Measurements from ENCODE around the gene MYBPC1.
"Not testable (repeated sequence)": the region's sequence is repeated elsewhere in the genome, so short reads cannot be mapped to it uniquely, and the experiment has no call there.

DNA sequence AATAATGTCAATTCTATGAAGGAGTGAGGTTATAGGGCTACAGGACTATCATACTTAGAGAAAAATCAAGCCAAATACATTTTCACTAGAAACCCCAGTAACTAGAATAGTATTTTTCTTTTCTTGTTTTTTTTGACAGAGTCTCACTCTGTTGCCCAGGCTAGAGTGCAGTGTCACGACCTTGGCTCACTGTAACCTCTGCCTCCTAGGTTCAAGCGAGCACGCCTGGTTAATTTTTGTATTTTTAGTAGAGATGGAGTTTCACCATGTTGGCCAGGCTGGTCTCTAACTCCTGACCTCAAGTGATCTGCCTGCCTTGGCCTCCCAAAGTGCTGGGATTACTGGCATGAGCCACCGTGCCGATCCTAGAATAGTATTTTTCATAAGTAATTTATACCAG is 139.7 kb downstream of the MYBPC1 start:
- TF ChIP-seq, protein P1, sequence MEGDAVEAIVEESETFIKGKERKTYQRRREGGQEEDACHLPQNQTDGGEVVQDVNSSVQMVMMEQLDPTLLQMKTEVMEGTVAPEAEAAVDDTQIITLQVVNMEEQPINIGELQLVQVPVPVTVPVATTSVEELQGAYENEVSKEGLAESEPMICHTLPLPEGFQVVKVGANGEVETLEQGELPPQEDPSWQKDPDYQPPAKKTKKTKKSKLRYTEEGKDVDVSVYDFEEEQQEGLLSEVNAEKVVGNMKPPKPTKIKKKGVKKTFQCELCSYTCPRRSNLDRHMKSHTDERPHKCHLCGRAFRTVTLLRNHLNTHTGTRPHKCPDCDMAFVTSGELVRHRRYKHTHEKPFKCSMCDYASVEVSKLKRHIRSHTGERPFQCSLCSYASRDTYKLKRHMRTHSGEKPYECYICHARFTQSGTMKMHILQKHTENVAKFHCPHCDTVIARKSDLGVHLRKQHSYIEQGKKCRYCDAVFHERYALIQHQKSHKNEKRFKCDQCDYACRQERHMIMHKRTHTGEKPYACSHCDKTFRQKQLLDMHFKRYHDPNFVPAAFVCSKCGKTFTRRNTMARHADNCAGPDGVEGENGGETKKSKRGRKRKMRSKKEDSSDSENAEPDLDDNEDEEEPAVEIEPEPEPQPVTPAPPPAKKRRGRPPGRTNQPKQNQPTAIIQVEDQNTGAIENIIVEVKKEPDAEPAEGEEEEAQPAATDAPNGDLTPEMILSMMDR (IDR thresholded peaks at IDR 0.05) = not testable (repeated sequence)
- not testable (repeated sequence) for TF ChIP-seq POLR2A (IDR thresholded peaks at IDR 0.05)
